GM04503 (cell line): ENCODE results near the gene RSRC1.
"Not testable (repeated sequence)": the region's sequence is repeated elsewhere in the genome, so short reads cannot be mapped to it uniquely, and the experiment has no call there.

Source experiments
- DNase-seq: peaks from one replicate; pipeline ENCODE4 v3.0.0-alpha.2; 2012; ENCODE audit warnings: low read depth

The RSRC1 gene

GRCh38 chr3:158329696-158330441 lies 220.0 kb downstream of the RSRC1 start:
- DNase-seq, result not testable (repeated sequence)

GRCh38 chr3:158330870-158331269 lies 221.0 kb downstream of the RSRC1 start:
- no peak for DNase-seq

- DNase-seq, result no peak
These were observed 223.8 kb downstream of the RSRC1 start for GRCh38 chr3:158333736-158334135.

- no peak for DNase-seq
These were observed 227.2 kb downstream of the RSRC1 start for GRCh38 chr3:158337110-158337509.

GRCh38 chr3:158339638-158340037 lies 229.7 kb downstream of the RSRC1 start:
- no peak for DNase-seq

- not testable (repeated sequence) for DNase-seq
These were observed 231.1 kb downstream of the RSRC1 start for GRCh38 chr3:158340951-158341350.

- peak; percentile 31 for DNase-seq
These were observed 238.1 kb downstream of the RSRC1 start for GRCh38 chr3:158347966-158348365.

- no peak for DNase-seq
These were observed 241.1 kb downstream of the RSRC1 start for GRCh38 chr3:158350971-158351370.

- no peak for DNase-seq
These were observed 242.7 kb downstream of the RSRC1 start for GRCh38 chr3:158352551-158352950.

GRCh38 chr3:158354713-158355112 lies 244.8 kb downstream of the RSRC1 start:
- DNase-seq, result no peak

- no peak for DNase-seq
These were observed 246.0 kb downstream of the RSRC1 start for GRCh38 chr3:158355623-158356588.

- DNase-seq, result no peak
These were observed 249.4 kb downstream of the RSRC1 start for GRCh38 chr3:158359339-158359738.

- no peak for DNase-seq
These were observed 251.0 kb downstream of the RSRC1 start for GRCh38 chr3:158360756-158361448.

- DNase-seq, result no peak
These were observed 258.4 kb downstream of the RSRC1 start for GRCh38 chr3:158368271-158368670.

- no peak for DNase-seq
These were observed 259.4 kb downstream of the RSRC1 start for GRCh38 chr3:158369279-158369678.

- no peak for DNase-seq
These were observed 269.6 kb downstream of the RSRC1 start for GRCh38 chr3:158379517-158379916.

- peak; percentile 55 for DNase-seq
These were observed 271.5 kb downstream of the RSRC1 start for GRCh38 chr3:158381262-158381868.

- no peak for DNase-seq
These were observed 272.6 kb downstream of the RSRC1 start for GRCh38 chr3:158382479-158382878.

- DNase-seq, result no peak
These were observed 274.1 kb downstream of the RSRC1 start for GRCh38 chr3:158384019-158384418.

- no peak for DNase-seq
These were observed 285.5 kb downstream of the RSRC1 start for GRCh38 chr3:158395421-158395820.

GRCh38 chr3:158402590-158402989 lies 292.7 kb downstream of the RSRC1 start:
- no peak for DNase-seq

- no peak for DNase-seq
These were observed 293.1 kb downstream of the RSRC1 start for GRCh38 chr3:158403013-158403412.
